ENCODE results near the gene DCC. TPM values are rescaled to one million over a fixed set of nuclear protein-coding genes. Genes with fewer than 3 reads are reported as not detected.

Gene DCC
- total and polyA plus RNA-seq, 2 donors from 2014 or later, result 3.9 TPM; not detected in 1

- DNase-seq, result no peak
Measured at GRCh38 chr18:52598921-52599320, 258.9 kb downstream of the DCC start.

GRCh38 chr18:52602820-52603219 is 262.8 kb downstream of the DCC start:
- no peak for FAIRE-seq
- Histone ChIP-seq H3K9ac (ENCODE audit: low read length in 3 of 3) (no peak overlapping the region), H3K27ac (ENCODE audit: low read depth in 2 of 2, low read length in 2 of 2) (no peak overlapping the region), H3K4me3 (ENCODE audit: low read length in 3 of 3) (no peak overlapping the region), H3K9me3 (ENCODE audit: control insufficient read depth in 2 of 3, insufficient read depth in 1 of 3, low read length in 3 of 3) (no peaks in the 10 kb centered on the region), H3K36me3 (ENCODE audit: control insufficient read depth in 2 of 3, insufficient read depth in 3 of 3, low read length in 3 of 3) (no peaks in the 10 kb centered on the region), H3K27me3 (ENCODE audit: control insufficient read depth, insufficient read depth, low read length) (no peaks in the 10 kb centered on the region), H3K4me1 (ENCODE audit: control insufficient read depth in 2 of 3, insufficient read depth in 2 of 3, low read depth in 1 of 3, low read length in 3 of 3) (no peaks in the 10 kb centered on the region)
- no peak for TF ChIP-seq CTCF (IDR thresholded peaks at IDR 0.05; ENCODE audit: borderline replicate concordance, extremely low read depth, insufficient read depth)
- intact Hi-C loops (cut with DNase I), result no loop called here
- DNase-seq, result no peak

More at GRCh38 chr18:52598921-52599320, 258.9 kb downstream of the DCC start:
- no peak overlapping the region for H3K4me3 ChIP-seq (ENCODE audit: low read length in 3 of 3)
- no peak overlapping the region for H3K9ac ChIP-seq (ENCODE audit: low read length in 3 of 3)
- intact Hi-C loops (cut with DNase I), result no loop called here
- H3K27ac ChIP-seq (ENCODE audit: low read depth in 2 of 2, low read length in 2 of 2), result no peak overlapping the region
- H3K9me3 ChIP-seq (ENCODE audit: control insufficient read depth in 2 of 3, insufficient read depth in 1 of 3, low read length in 3 of 3), result no peaks in the 10 kb centered on the region
- no peak for TF ChIP-seq CTCF (IDR thresholded peaks at IDR 0.05; ENCODE audit: borderline replicate concordance, extremely low read depth, insufficient read depth)
- no peak for FAIRE-seq
- no peaks in the 10 kb centered on the region for H3K4me1 ChIP-seq (ENCODE audit: control insufficient read depth in 2 of 3, insufficient read depth in 2 of 3, low read depth in 1 of 3, low read length in 3 of 3)
- no peaks in the 10 kb centered on the region for H3K36me3 ChIP-seq (ENCODE audit: control insufficient read depth in 2 of 3, insufficient read depth in 3 of 3, low read length in 3 of 3)
- H3K27me3 ChIP-seq (ENCODE audit: control insufficient read depth, insufficient read depth, low read length), result no peaks in the 10 kb centered on the region

GRCh38 chr18:52605345-52605744 is 265.3 kb downstream of the DCC start:
- H3K9ac ChIP-seq (ENCODE audit: low read length in 3 of 3), result no peak overlapping the region
- intact Hi-C loops (cut with DNase I), result no loop called here
- no peak overlapping the region for H3K4me3 ChIP-seq (ENCODE audit: low read length in 3 of 3)
- H3K9me3 ChIP-seq (ENCODE audit: control insufficient read depth in 2 of 3, insufficient read depth in 1 of 3, low read length in 3 of 3), result no peaks in the 10 kb centered on the region
- no peaks in the 10 kb centered on the region for H3K27me3 ChIP-seq (ENCODE audit: control insufficient read depth, insufficient read depth, low read length)
- no peak overlapping the region for H3K27ac ChIP-seq (ENCODE audit: low read depth in 2 of 2, low read length in 2 of 2)
- no peak for TF ChIP-seq CTCF (IDR thresholded peaks at IDR 0.05; ENCODE audit: borderline replicate concordance, extremely low read depth, insufficient read depth)
- no peaks in the 10 kb centered on the region for H3K36me3 ChIP-seq (ENCODE audit: control insufficient read depth in 2 of 3, insufficient read depth in 3 of 3, low read length in 3 of 3)
- no peak for FAIRE-seq
- no peaks in the 10 kb centered on the region for H3K4me1 ChIP-seq (ENCODE audit: control insufficient read depth in 2 of 3, insufficient read depth in 2 of 3, low read depth in 1 of 3, low read length in 3 of 3)
- DNase-seq, result no peak

- H3K9me3 ChIP-seq (ENCODE audit: control insufficient read depth in 2 of 3, insufficient read depth in 1 of 3, low read length in 3 of 3), result no peaks in the 10 kb centered on the region
- no peak for FAIRE-seq
- H3K4me1 ChIP-seq (ENCODE audit: control insufficient read depth in 2 of 3, insufficient read depth in 2 of 3, low read depth in 1 of 3, low read length in 3 of 3), result no peaks in the 10 kb centered on the region
- H3K27ac ChIP-seq (ENCODE audit: low read depth in 2 of 2, low read length in 2 of 2), result no peak overlapping the region
- H3K36me3 ChIP-seq (ENCODE audit: control insufficient read depth in 2 of 3, insufficient read depth in 3 of 3, low read length in 3 of 3), result no peaks in the 10 kb centered on the region
- H3K4me3 ChIP-seq (ENCODE audit: low read length in 3 of 3), result no peak overlapping the region
- no peak overlapping the region for H3K9ac ChIP-seq (ENCODE audit: low read length in 3 of 3)
- intact Hi-C loops (cut with DNase I), result no loop called here
- no peak for TF ChIP-seq CTCF (IDR thresholded peaks at IDR 0.05; ENCODE audit: borderline replicate concordance, extremely low read depth, insufficient read depth)
- H3K27me3 ChIP-seq (ENCODE audit: control insufficient read depth, insufficient read depth, low read length), result no peaks in the 10 kb centered on the region
- no peak for DNase-seq
Measured at GRCh38 chr18:52607985-52608384, 268.0 kb downstream of the DCC start.

Data from kidney (tissue), 14 donors.